Cortex of kidney (tissue), 1 donor: ENCODE measurements around the gene SCGB1A1.

Source experiments
- DNase-seq: peaks from one replicate; lab custom pipeline; 2025; lab: John Stamatoyannopoulos, UW

SCGB1A1 gene

GRCh38 chr11:62421996-62422395 is 3.2 kb downstream of the SCGB1A1 start:
- DNase-seq: no peak

- DNase-seq: no peak
Observed at GRCh38 chr11:62423012-62423411, 4.2 kb downstream of the SCGB1A1 start.

GRCh38 chr11:62427630-62428233 is 8.9 kb downstream of the SCGB1A1 start:
- no peak for DNase-seq

- no peak for DNase-seq
Observed at GRCh38 chr11:62428871-62429560, 10.2 kb downstream of the SCGB1A1 start.

- no peak for DNase-seq
Observed at GRCh38 chr11:62430425-62430824, 11.6 kb downstream of the SCGB1A1 start.

GRCh38 chr11:62431171-62431901 is 12.5 kb downstream of the SCGB1A1 start:
- DNase-seq: no peak

- DNase-seq: no peak
Observed at GRCh38 chr11:62432695-62433094, 13.9 kb downstream of the SCGB1A1 start.

GRCh38 chr11:62433141-62433903 is 14.5 kb downstream of the SCGB1A1 start:
- no peak for DNase-seq

GRCh38 chr11:62433904-62434276 is 15.1 kb downstream of the SCGB1A1 start:
- DNase-seq: no peak

- no peak for DNase-seq
Observed at GRCh38 chr11:62435846-62436660, 17.2 kb downstream of the SCGB1A1 start.

GRCh38 chr11:62437616-62438015 is 18.8 kb downstream of the SCGB1A1 start:
- no peak for DNase-seq

- no peak for DNase-seq
Observed at GRCh38 chr11:62438641-62439040, 19.8 kb downstream of the SCGB1A1 start.

GRCh38 chr11:62439785-62440602 is 21.2 kb downstream of the SCGB1A1 start:
- no peak for DNase-seq

- no peak for DNase-seq
Observed at GRCh38 chr11:62443390-62444235, 24.8 kb downstream of the SCGB1A1 start.

- DNase-seq: no peak
Observed at GRCh38 chr11:62444236-62444833, 25.5 kb downstream of the SCGB1A1 start.

GRCh38 chr11:62444835-62445234 is 26.0 kb downstream of the SCGB1A1 start:
- DNase-seq: no peak

- no peak for DNase-seq
Observed at GRCh38 chr11:62445314-62445740, 26.5 kb downstream of the SCGB1A1 start.

- DNase-seq: no peak
Observed at GRCh38 chr11:62446091-62446490, 27.3 kb downstream of the SCGB1A1 start.

GRCh38 chr11:62449451-62449851 is 30.6 kb downstream of the SCGB1A1 start:
- no peak for DNase-seq
